Dendritic cell treated with granulocyte-macrophage colony-stimulating factor and Interleukin-4, amounts not matched to agents 40 ng/mL and 50 ng/mL, for 4 days (primary cell): ENCODE measurements around the gene LYRM2.

Source experiments
- H3K27ac Mint-ChIP-seq: one replicate; pipeline ENCODE4 v1.8.0; 2022; ENCODE audit warnings: mild to moderate bottlenecking, mixed read lengths
- H3K27me3 Mint-ChIP-seq: one replicate; pipeline ENCODE4 v1.8.0; 2022; ENCODE audit warnings: mild to moderate bottlenecking, mixed read lengths
- H3K36me3 Mint-ChIP-seq: one replicate; pipeline ENCODE4 v1.8.0; 2022; ENCODE audit warnings: low read depth, mixed read lengths
- H3K4me1 Mint-ChIP-seq: one replicate; pipeline ENCODE4 v1.8.0; 2022; ENCODE audit warnings: low read depth, mixed read lengths
- H3K4me3 Mint-ChIP-seq: one replicate; pipeline ENCODE4 v1.8.0; 2022; ENCODE audit warnings: mild to moderate bottlenecking, moderate library complexity, mixed read lengths
- H3K9me3 Mint-ChIP-seq: one replicate; pipeline ENCODE4 v1.8.0; 2022; ENCODE audit warnings: mixed read lengths
- intact Hi-C: fragments of 100-400 bp; cut with micrococcal nuclease; formaldehyde crosslinking; loops from one replicate; pipeline ENCODE4 v1.15.0; 2022

The LYRM2 gene

DNA sequence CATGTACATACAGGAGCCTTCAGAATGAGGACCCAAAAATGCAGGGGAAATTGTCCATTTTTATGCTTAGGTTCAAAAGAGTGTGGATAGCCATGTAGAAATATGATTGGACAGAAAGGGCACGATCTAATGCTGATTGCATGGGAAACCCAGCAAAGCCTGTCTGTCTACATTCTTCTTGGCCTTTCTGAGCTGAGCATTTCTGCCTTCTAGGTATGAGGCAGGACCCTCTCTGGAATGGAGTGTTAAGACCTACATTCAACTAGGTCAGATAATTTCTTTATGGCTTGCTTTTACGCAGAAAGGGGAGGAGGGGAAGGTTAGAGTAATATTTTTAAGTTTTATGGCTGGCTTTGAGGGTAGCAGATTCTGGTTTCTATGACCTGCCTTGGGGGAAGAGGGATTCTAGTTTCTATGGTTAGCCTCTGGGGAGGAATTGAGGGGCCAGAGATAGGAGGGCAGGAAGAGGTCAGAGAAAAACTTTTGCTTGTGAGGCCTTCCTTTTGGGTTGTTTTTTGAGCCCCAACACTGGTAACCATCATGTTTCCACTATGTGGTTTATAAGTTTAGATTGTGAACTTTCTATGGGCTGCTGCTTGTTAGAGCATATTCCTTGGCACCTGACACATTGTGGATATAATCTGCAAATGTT, 63.5 kb downstream of the LYRM2 start:
- no peak overlapping the region for H3K4me3 Mint-ChIP-seq
- H3K27me3 Mint-ChIP-seq, result no peaks in the 10 kb centered on the region

DNA sequence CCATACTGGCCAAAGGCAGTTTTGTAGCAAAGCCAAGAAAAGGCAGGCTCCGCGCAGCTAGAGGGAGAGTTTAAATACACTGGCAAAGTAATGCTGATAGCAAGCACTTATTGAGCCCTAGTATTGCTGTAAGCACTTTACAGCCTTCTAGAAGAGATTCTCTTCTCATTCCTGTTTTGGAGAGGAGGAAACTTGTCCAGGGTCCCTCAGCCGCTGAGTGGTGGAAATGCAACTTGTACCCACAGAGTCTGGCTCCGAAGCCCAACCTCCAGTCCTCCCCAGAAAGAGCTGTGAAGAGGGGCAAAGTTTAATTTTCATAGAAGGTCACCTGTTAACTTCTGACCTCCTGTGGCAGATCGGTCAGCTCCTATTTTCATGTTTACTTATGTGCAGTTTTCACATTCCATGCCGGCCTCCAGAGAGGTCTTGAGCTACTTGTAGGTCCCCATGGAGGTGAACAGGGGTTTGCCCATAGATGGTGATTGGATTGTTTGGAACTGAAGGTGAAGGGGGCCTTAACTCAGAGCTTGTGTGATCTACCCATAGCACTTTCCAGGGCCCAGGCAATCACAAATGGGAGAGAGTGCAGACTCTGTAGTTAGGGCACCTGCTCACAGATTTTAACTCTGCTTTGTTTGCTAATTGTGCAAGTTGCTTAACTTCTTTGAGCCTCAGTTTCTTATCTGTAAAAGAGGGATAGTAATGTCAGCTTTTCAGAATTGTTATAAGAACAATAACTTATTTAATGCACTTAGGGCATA, 70.7 kb downstream of the LYRM2 start:
- Mint-ChIP-seq H3K4me3 (no peak overlapping the region), H3K4me1 (no peaks in the 10 kb centered on the region), H3K27me3 (no peaks in the 10 kb centered on the region), H3K36me3 (no peaks in the 10 kb centered on the region), H3K27ac (no peak overlapping the region), H3K9me3 (no peaks in the 10 kb centered on the region)
- intact Hi-C loops, result no loop called here

More for the DNA sequence above, 63.5 kb downstream of the LYRM2 start:
- intact Hi-C loops, result no loop called here
- Mint-ChIP-seq H3K27ac (no peak overlapping the region), H3K4me1 (no peaks in the 10 kb centered on the region), H3K36me3 (no peaks in the 10 kb centered on the region), H3K9me3 (no peaks in the 10 kb centered on the region)

DNA sequence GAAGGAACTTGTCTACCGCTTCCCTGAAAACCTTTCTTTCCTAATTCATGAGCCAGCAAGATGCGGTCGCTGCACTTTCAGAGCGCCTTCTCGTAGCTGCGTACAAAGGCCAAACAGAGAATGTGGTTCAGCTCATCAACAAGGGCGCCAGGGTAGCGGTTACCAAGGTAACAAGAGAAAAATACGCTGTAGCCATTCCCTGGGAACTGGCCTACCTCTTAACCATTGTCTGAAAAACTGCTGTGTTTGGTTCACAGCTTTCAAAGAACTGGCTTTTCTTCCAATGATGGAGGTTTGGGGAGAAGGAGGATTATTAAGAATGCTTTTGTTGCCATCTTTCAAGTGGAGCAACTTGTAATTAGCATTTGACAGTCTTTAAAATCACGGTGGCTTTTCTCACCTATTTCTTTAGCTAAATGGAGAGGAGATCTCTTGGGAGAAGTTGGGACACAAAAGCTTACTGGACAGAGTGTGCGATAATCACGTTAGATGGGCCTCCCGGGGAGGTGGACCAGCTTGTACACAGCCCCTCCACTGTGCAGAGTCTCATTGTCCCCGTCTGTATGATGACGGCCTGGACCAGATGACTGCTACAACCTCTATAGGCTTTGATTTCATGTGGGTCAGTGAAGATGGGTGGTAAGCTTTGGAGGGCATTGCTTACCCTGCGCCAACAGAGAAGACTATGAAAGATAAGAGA, 71.5 kb downstream of the LYRM2 start:
- Mint-ChIP-seq H3K27ac (no peak overlapping the region), H3K4me3 (no peak overlapping the region), H3K27me3 (no peaks in the 10 kb centered on the region), H3K4me1 (no peaks in the 10 kb centered on the region), H3K9me3 (no peaks in the 10 kb centered on the region), H3K36me3 (no peaks in the 10 kb centered on the region)
- intact Hi-C loops, result no loop called here

GRCh38 chr6:89566008-89566800, 72.3 kb downstream of the LYRM2 start:
- no peaks in the 10 kb centered on the region for H3K9me3 Mint-ChIP-seq
- H3K27ac Mint-ChIP-seq, result no peak overlapping the region
- H3K27me3 Mint-ChIP-seq, result no peaks in the 10 kb centered on the region
- intact Hi-C loops, result no loop called here
- no peak overlapping the region for H3K4me3 Mint-ChIP-seq
- no peaks in the 10 kb centered on the region for H3K36me3 Mint-ChIP-seq
- H3K4me1 Mint-ChIP-seq, result no peaks in the 10 kb centered on the region

DNA sequence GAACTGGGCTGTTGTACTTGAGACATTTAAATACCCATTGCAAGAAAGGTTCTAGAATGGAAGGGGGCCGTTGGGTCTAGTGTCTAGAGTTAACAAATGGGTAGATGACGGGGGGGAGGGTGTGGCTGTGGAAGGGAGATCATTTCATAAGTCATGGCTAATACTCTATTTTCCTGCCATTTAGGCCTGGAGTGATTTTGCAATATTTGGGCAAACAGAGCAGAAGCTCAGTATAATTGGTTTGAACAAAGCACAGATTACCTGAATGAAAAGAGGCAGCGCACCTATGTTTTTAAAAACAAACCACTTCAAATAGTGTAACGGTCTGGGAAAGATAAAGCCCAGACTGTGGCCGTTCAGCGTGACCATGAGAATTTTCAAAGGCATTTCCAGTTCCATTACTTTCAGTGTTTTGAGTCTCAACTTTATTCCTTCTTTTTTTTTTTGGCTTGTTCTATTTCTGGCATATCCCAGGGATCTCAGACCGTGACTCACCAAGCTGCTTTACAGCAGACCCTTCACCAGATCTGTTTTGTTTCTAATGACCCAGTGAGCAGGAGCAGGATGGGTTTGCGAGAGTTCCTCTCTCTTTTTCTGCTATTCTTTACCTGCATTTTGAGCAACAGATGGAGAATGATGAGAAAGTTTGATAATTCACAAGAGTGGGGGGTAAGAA, 73.7 kb downstream of the LYRM2 start:
- no peak overlapping the region for H3K27ac Mint-ChIP-seq
- H3K4me3 Mint-ChIP-seq, result no peak overlapping the region
- H3K36me3 Mint-ChIP-seq, result no peaks in the 10 kb centered on the region
- intact Hi-C loops, result no loop called here
- no peaks in the 10 kb centered on the region for H3K9me3 Mint-ChIP-seq
- no peaks in the 10 kb centered on the region for H3K27me3 Mint-ChIP-seq
- no peaks in the 10 kb centered on the region for H3K4me1 Mint-ChIP-seq

DNA sequence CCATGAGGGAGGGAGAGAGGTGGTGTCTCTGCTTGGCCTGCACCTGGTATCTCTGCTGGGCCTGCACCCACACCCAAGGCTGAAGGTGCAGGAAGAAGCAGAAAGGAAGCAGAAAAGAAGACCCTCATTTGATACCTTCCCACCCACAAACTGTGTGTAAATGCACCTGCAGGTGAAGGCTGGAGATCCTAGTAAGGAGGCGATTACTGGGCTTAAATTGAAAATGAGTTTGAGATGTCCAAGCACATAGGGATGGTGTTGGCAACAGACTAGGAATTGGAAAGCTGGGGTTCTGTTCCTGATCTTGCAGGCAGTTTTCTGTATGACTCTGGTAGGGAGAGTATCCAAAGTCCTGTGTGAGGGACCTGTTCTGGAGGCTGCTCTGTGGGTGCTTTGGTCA, 74.7 kb downstream of the LYRM2 start:
- Mint-ChIP-seq H3K9me3 (no peaks in the 10 kb centered on the region), H3K4me1 (no peaks in the 10 kb centered on the region), H3K27me3 (no peaks in the 10 kb centered on the region), H3K4me3 (no peak overlapping the region), H3K27ac (no peak overlapping the region), H3K36me3 (no peaks in the 10 kb centered on the region)
- intact Hi-C loops, result no loop called here

- Mint-ChIP-seq H3K4me3 (no peak overlapping the region), H3K27ac (no peak overlapping the region), H3K27me3 (no peaks in the 10 kb centered on the region), H3K36me3 (no peaks in the 10 kb centered on the region), H3K9me3 (no peaks in the 10 kb centered on the region), H3K4me1 (no peaks in the 10 kb centered on the region)
- intact Hi-C loops, result no loop called here
These were observed 76.2 kb downstream of the LYRM2 start for GRCh38 chr6:89562093-89562973.

DNA sequence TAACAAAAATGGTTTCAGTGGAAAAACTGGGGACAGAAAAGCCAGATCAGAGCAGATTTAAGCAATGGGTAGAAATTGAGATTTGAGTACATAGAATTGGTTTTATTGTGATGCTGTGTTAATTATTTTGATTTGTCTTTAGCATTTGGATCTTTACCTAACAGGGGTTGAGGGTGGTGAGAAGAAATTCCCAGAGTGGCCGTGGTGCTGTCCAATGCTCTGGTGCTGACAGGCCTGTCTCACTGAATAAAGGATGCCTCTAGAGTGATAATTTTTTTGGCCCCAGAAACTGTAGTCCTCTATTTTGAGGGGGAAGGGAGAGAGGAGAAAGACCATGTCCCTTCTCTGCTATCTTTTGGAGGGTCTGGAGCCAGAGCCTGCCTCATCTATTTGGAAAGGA, 79.1 kb downstream of the LYRM2 start:
- Mint-ChIP-seq H3K4me3 (no peak overlapping the region), H3K27me3 (no peaks in the 10 kb centered on the region), H3K4me1 (no peaks in the 10 kb centered on the region), H3K27ac (no peak overlapping the region), H3K9me3 (no peaks in the 10 kb centered on the region), H3K36me3 (no peaks in the 10 kb centered on the region)
- intact Hi-C loops, result no loop called here

- Mint-ChIP-seq H3K9me3 (no peaks in the 10 kb centered on the region), H3K4me1 (no peaks in the 10 kb centered on the region), H3K36me3 (no peaks in the 10 kb centered on the region), H3K27me3 (no peaks in the 10 kb centered on the region), H3K27ac (no peak overlapping the region), H3K4me3 (no peak overlapping the region)
- intact Hi-C loops, result no loop called here
These were observed 82.7 kb downstream of the LYRM2 start for GRCh38 chr6:89555806-89556205.

DNA sequence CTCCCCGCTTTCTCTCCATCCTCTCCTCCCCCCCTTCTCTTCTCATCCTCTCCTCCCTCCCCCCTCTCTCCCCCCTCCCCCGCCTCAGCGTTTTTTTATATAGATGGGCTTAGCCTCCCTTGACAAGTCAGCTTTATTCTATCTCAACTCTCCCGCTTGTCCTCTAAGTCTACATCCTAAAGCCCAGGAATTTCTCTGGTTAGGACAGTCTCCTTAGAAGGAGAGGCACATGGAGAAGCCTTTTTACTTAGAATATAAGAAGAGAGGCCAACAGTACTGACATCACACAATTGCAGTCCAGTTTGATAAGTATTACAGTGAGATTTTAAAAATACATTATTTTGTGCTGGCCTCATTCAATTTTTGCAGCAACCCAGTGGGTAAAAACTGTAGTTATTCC, 83.5 kb downstream of the LYRM2 start:
- Mint-ChIP-seq H3K27me3 (no peaks in the 10 kb centered on the region), H3K27ac (no peak overlapping the region), H3K4me3 (no peak overlapping the region), H3K4me1 (no peaks in the 10 kb centered on the region), H3K36me3 (no peaks in the 10 kb centered on the region), H3K9me3 (no peaks in the 10 kb centered on the region)
- intact Hi-C loops, result no loop called here

DNA sequence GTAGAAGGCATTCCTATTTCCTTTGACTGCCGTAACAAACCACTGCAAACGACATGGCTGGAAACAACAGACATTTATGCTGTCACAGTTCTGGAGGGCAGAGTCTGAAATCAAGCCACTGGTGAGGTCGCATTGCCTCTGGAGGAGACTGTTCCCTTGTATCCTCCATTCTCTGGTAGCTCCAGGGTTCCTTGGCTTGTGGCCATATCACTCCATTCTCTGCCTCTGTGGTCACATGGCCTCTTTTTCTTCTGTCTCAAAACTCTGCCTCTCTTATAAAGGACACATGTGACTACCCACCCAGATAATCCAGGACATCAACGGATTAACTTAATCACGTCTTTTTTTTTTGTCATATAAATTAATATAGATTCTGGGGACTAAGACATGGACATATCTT, 84.4 kb downstream of the LYRM2 start:
- Mint-ChIP-seq H3K4me1 (no peaks in the 10 kb centered on the region), H3K9me3 (no peaks in the 10 kb centered on the region), H3K36me3 (no peaks in the 10 kb centered on the region), H3K27ac (no peak overlapping the region), H3K4me3 (no peak overlapping the region), H3K27me3 (no peaks in the 10 kb centered on the region)
- intact Hi-C loops, result no loop called here

DNA sequence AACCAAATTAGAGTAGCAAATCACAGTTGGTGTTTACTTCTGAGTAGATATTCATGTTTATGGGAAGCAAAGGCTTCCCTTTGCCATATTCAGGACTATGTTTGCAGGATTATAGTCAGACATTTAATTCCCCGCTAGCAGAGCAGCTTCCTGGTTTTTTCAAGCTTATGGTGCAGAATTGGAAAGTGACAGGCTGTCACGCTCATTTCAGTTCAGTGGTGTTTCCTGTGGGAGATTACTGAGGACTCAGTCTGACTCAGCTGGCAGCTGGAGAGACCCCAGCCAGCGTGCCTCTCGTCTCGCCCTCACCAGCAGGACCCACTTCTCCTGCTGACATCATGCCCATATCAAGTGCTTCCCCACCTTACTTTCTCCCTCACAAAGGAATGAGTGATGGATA, 85.1 kb downstream of the LYRM2 start:
- H3K9me3 Mint-ChIP-seq, result no peaks in the 10 kb centered on the region
- H3K27ac Mint-ChIP-seq, result no peak overlapping the region
- no peaks in the 10 kb centered on the region for H3K4me1 Mint-ChIP-seq
- H3K27me3 Mint-ChIP-seq, result no peaks in the 10 kb centered on the region
- no peaks in the 10 kb centered on the region for H3K36me3 Mint-ChIP-seq
- no peak overlapping the region for H3K4me3 Mint-ChIP-seq
- intact Hi-C loops, result no loop called here

DNA sequence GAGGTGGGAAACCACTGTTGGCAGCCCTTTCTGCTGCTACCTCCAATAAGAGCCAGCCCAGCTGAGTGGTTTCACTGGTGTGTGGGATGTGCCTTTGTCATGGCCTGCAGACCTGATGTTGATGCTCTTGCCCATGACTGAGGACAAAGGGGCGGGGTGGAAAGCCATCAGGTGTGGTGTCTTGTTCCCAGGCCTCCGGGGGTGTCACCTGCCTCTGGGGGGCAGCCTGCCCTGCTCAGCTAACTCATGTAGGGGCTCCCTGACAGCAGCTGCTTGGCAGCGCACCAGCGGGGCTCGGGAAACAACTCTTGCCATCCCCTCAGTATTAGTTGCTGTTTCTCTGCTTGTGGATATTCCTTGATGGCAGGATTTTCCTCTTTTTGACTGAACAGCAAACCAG, 91.3 kb downstream of the LYRM2 start:
- no peaks in the 10 kb centered on the region for H3K4me1 Mint-ChIP-seq
- no peaks in the 10 kb centered on the region for H3K27me3 Mint-ChIP-seq
- intact Hi-C loops, result no loop called here
- no peaks in the 10 kb centered on the region for H3K9me3 Mint-ChIP-seq
- no peak overlapping the region for H3K4me3 Mint-ChIP-seq
- H3K36me3 Mint-ChIP-seq, result no peaks in the 10 kb centered on the region
- no peak overlapping the region for H3K27ac Mint-ChIP-seq
